Upper lobe of right lung (tissue), 1 donor: ENCODE results near the gene PARD3B. TPM values are rescaled to one million over a fixed set of nuclear protein-coding genes. Genes with fewer than 3 reads are reported as not detected.

Source experiments
- ATAC-seq: fragments of 200-7000 bp; cut with Tn5 transposase; one replicate; pipeline ENCODE4 v1.9.1; 2020; ENCODE audit warnings: mild to moderate bottlenecking, moderate library complexity
- DNase-seq: peaks from one replicate; pipeline ENCODE4 v3.0.0-alpha.2; 2020
- H3K27ac ChIP-seq: fragments of 200-600 bp; one replicate; pipeline ENCODE4 v1.8.0; 2022
- H3K27me3 ChIP-seq: fragments of 200-600 bp; one replicate; pipeline ENCODE4 v1.8.0; 2022; ENCODE audit warnings: mild to moderate bottlenecking
- H3K36me3 ChIP-seq: fragments of 200-600 bp; one replicate; pipeline ENCODE4 v1.8.0; 2022
- H3K4me1 ChIP-seq: fragments of 200-600 bp; one replicate; pipeline ENCODE4 v1.8.0; 2022
- H3K4me3 ChIP-seq: fragments of 200-600 bp; one replicate; pipeline ENCODE4 v1.8.0; 2022; ENCODE audit warnings: mild to moderate bottlenecking
- H3K9me3 ChIP-seq: fragments of 200-600 bp; one replicate; pipeline ENCODE4 v1.8.0; 2022
- intact Hi-C: fragments of 100-400 bp; cut with DNase I; formaldehyde crosslinking; loops from one replicate; pipeline ENCODE4 v1.11.0; 2022
- total RNA-seq: library from RNA; stranded (reverse); fragmentation: NEBNext Ultra II Directional; extraction: Animal tissue kit (Norgen Biotek cat#: 25700); gene quantifications from one replicate; pipeline ENCODE4 v1.2.1, GENCODE V29; 2021
- TF ChIP-seq, protein P1 (sequence below): fragments of 200-600 bp; IDR thresholded peaks from one replicate; pipeline ENCODE4 v1.8.0; 2022; ENCODE audit warnings: antibody characterized with exemption
- donor health status: DM: no; HTN: yes; CAD: no; lungs with severe emphysema.

Gene PARD3B
- total RNA-seq, 1 donor from 2014 or later, result 32.5 TPM

DNA sequence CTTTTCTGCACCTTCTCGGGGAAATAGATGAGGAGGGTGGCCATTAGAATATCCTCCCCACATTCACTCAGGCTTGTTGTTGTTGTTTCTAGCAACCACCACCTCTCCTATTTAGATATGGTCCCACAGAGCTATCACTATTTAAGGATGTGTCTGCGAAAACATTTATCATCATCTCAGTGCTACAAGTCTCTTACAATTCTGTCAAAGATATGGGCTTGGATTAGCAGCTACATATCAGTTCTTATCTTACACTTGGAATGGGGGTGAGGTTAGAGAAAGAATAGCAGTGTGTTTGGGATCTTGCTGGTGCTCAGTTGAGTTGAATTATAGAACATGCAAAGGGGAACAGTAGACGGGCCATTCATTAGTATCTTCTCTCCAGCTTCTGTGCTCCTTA is 546.1 kb downstream of the PARD3B start:
- H3K27ac ChIP-seq, result no peak overlapping the region
- ATAC-seq (no peak), DNase-seq (no peak)
- H3K9me3 ChIP-seq, result no peaks in the 10 kb centered on the region
- intact Hi-C loops, result no loop called here
- peaks cover 4% of the 10 kb centered on the region for H3K4me1 ChIP-seq
- H3K36me3 ChIP-seq, result no peaks in the 10 kb centered on the region
- H3K4me3 ChIP-seq, result no peak overlapping the region
- H3K27me3 ChIP-seq, result no peaks in the 10 kb centered on the region
- TF ChIP-seq, protein P1, sequence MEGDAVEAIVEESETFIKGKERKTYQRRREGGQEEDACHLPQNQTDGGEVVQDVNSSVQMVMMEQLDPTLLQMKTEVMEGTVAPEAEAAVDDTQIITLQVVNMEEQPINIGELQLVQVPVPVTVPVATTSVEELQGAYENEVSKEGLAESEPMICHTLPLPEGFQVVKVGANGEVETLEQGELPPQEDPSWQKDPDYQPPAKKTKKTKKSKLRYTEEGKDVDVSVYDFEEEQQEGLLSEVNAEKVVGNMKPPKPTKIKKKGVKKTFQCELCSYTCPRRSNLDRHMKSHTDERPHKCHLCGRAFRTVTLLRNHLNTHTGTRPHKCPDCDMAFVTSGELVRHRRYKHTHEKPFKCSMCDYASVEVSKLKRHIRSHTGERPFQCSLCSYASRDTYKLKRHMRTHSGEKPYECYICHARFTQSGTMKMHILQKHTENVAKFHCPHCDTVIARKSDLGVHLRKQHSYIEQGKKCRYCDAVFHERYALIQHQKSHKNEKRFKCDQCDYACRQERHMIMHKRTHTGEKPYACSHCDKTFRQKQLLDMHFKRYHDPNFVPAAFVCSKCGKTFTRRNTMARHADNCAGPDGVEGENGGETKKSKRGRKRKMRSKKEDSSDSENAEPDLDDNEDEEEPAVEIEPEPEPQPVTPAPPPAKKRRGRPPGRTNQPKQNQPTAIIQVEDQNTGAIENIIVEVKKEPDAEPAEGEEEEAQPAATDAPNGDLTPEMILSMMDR, result no peak

DNA sequence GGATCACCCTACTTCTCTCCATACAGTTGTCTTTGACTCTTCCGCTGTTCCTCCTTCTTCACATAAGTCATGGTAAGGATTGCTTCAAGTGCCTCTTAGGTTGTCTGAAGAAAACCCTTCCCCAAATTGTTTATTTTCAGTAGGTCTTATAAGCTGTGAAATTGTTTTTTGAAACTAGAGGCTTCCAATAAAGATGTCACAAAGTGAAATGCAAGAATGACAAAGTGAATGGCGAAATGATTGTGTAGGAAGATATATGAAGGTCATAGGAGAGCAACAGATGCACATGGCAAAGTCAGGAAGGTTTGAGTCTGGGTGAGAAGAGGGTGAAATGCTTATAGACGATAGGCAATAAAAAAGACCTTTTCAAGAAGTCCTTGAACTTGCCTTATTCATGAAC is 548.8 kb downstream of the PARD3B start:
- ATAC-seq (no peak), DNase-seq (no peak)
- intact Hi-C loops, result no loop called here
- no peak overlapping the region for H3K27ac ChIP-seq
- TF ChIP-seq, protein P1, result no peak
- H3K9me3 ChIP-seq, result no peaks in the 10 kb centered on the region
- no peak overlapping the region for H3K4me3 ChIP-seq
- peaks cover 4% of the 10 kb centered on the region for H3K4me1 ChIP-seq
- no peaks in the 10 kb centered on the region for H3K27me3 ChIP-seq
- H3K36me3 ChIP-seq, result no peaks in the 10 kb centered on the region

DNA sequence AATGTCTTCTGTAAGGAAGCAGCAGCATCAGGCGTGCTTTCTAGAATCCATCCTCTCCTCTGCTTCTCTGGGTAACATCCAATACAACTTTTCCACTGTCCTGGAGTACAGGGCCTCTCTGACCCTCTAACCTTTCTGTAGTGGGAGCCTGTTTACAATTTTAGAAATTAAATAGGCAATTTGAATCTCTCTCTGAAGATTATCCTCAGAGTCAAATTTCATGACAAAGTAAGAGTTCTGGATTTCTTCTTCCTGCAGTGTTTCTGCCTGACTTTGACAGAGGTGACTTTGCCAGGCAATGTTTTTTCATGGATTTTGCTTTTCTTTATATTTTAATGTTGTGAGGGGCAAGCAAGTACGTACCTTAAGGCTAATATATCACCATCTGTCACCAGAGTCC is 558.4 kb downstream of the PARD3B start:
- ATAC-seq, result no peak
- H3K27me3 ChIP-seq, result no peaks in the 10 kb centered on the region
- H3K27ac ChIP-seq, result no peak overlapping the region
- intact Hi-C loops, result no loop called here
- no peaks in the 10 kb centered on the region for H3K9me3 ChIP-seq
- H3K4me3 ChIP-seq, result no peak overlapping the region
- no peaks in the 10 kb centered on the region for H3K36me3 ChIP-seq
- TF ChIP-seq, protein P1, result no peak
- no peak for DNase-seq
- H3K4me1 ChIP-seq, result no peaks in the 10 kb centered on the region

DNA sequence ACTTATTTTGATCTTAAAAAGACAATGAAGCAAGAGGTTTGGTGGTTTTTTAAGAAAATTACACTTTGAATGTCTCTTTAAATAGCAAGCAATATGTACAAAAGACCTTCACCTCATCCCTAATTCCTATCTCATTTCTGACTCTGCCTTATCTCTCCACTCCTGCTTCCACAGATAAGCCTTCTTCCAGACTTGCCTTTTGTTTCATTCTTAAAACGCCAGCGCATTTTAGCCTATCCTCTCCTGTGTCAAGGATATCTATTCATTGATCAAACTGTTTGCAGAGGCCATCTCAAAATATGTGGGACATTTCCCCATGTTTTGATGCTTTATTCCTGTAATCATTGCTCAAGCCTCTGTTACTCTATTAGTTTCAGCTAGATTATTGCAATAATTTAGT is 562.5 kb downstream of the PARD3B start:
- intact Hi-C loops, result no loop called here
- TF ChIP-seq, protein P1, result no peak
- no peak for ATAC-seq
- Histone ChIP-seq H3K27ac (no peak overlapping the region), H3K27me3 (no peaks in the 10 kb centered on the region), H3K36me3 (no peaks in the 10 kb centered on the region), H3K4me1 (no peaks in the 10 kb centered on the region), H3K9me3 (no peaks in the 10 kb centered on the region), H3K4me3 (no peak overlapping the region)
- DNase-seq, result no peak

DNA sequence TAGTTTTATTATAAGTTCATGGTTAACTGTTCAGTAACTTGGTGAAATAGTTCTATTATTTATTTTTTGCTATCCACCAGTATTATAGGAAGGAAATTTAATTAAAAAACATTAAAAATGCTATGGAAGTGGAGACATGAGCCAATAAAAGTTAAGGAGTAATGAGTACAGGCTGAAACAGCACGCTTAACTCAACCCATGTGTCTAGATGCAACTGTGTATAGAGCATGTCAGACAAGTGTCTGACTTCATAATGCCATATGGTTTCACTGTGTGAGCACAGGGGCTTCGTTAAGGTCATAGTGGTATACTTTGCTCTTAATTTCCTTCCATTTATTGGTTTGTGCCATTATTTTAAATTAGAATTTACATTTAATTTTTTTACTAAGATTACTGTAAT is 570.2 kb downstream of the PARD3B start:
- DNase-seq, result no peak
- intact Hi-C loops, result no loop called here
- Histone ChIP-seq H3K27me3 (no peaks in the 10 kb centered on the region), H3K9me3 (no peaks in the 10 kb centered on the region), H3K4me3 (no peak overlapping the region), H3K4me1 (no peaks in the 10 kb centered on the region), H3K36me3 (no peaks in the 10 kb centered on the region), H3K27ac (no peak overlapping the region)
- ATAC-seq, result no peak
- TF ChIP-seq, protein P1, result no peak

DNA sequence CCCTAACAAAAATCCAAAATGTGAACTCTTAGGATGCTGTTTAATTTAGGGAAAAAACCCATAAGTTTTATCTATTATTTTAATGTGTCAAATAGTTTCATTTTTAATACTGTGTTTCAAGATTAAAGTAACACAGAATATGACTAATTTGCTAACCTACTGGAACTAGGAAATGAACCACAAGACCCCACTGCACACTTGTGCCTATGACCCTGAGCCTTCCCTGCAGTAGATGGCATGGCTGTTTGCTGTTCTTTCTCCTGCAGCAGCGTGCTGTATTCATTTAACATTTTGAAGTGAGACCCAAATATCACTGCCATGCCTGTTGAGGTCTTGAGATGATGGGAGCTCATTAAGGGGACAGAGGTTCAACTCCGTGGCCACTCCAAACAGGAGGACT is 571.9 kb downstream of the PARD3B start:
- no peaks in the 10 kb centered on the region for H3K36me3 ChIP-seq
- no peak overlapping the region for H3K4me3 ChIP-seq
- H3K27me3 ChIP-seq, result no peaks in the 10 kb centered on the region
- TF ChIP-seq, protein P1, result no peak
- no peak overlapping the region for H3K27ac ChIP-seq
- DNase-seq (no peak), ATAC-seq (no peak)
- H3K4me1 ChIP-seq, result no peaks in the 10 kb centered on the region
- H3K9me3 ChIP-seq, result no peaks in the 10 kb centered on the region
- intact Hi-C loops, result no loop called here
